ENCODE results near the gene ZNF417.
"Not testable (repeated sequence)": the region's sequence is repeated elsewhere in the genome, so short reads cannot be mapped to it uniquely, and the experiment has no call there.

ZNF417 gene

GRCh38 chr19:57887195-57887941, 29.0 kb downstream of the ZNF417 start:
- no peak for DNase-seq

GRCh38 chr19:57886046-57886445, 30.3 kb downstream of the ZNF417 start:
- no peak for DNase-seq

GRCh38 chr19:57873883-57874799, 42.3 kb downstream of the ZNF417 start:
- not testable (repeated sequence) for DNase-seq

GRCh38 chr19:57872450-57872849, 43.9 kb downstream of the ZNF417 start:
- DNase-seq: no peak

GRCh38 chr19:57870225-57870624, 46.2 kb downstream of the ZNF417 start:
- DNase-seq: no peak

GRCh38 chr19:57869655-57870054, 46.7 kb downstream of the ZNF417 start:
- DNase-seq: not testable (repeated sequence)

GRCh38 chr19:57867868-57868492, 48.4 kb downstream of the ZNF417 start:
- DNase-seq: no peak
